Liver (tissue), 3 donors: ENCODE data around the gene CTNNBL1.

Experiments used
- EGR1 ChIP-seq, 2 donors: IDR thresholded peaks; 2 replicates each; pipeline ENCODE4 v1.6.1; 2016 to 2018; ENCODE audit warnings: antibody characterized with exemption in 2 of 2, low read depth in 2 of 2
- HNF4G ChIP-seq: IDR thresholded peaks from 2 replicates; pipeline ENCODE4 v1.6.1; 2016; ENCODE audit warnings: antibody characterized with exemption
- MAX ChIP-seq: IDR thresholded peaks from 2 replicates; pipeline ENCODE4 v1.6.1; 2016; ENCODE audit warnings: antibody characterized with exemption
- RAD21 ChIP-seq, 2 donors: IDR thresholded peaks; 2 replicates each; pipeline ENCODE4 v1.6.1; 2016; ENCODE audit warnings: antibody characterized with exemption in 2 of 2, mild to moderate bottlenecking in 2 of 2
- RXRA ChIP-seq, 2 donors: IDR thresholded peaks; 2 replicates each; pipeline ENCODE4 v1.6.1; 2017 to 2018; ENCODE audit warnings: antibody characterized with exemption in 2 of 2, mild to moderate bottlenecking in 1 of 2
- YY1 ChIP-seq: IDR thresholded peaks from 2 replicates; pipeline ENCODE4 v1.6.1; 2016; ENCODE audit warnings: antibody characterized with exemption, mild to moderate bottlenecking
- TF ChIP-seq, protein P1 (sequence below): fragments of 150-350 bp; IDR thresholded peaks from 2 replicates; pipeline ENCODE4 v1.5.1; 2017; ENCODE audit warnings: improper control_type of control experiment, low read depth, low read length; ENCODE audit not compliant: missing input control
- TF ChIP-seq, protein P2 (sequence below): IDR thresholded peaks from 2 replicates; pipeline ENCODE4 v1.6.1; 2016; ENCODE audit warnings: antibody characterized with exemption
- donor health status: healthy.
- donor health status: healthy.

GRCh38 chr20:37853823-37854375 is 160.1 kb downstream of the CTNNBL1 start:
- TF ChIP-seq, protein P1, sequence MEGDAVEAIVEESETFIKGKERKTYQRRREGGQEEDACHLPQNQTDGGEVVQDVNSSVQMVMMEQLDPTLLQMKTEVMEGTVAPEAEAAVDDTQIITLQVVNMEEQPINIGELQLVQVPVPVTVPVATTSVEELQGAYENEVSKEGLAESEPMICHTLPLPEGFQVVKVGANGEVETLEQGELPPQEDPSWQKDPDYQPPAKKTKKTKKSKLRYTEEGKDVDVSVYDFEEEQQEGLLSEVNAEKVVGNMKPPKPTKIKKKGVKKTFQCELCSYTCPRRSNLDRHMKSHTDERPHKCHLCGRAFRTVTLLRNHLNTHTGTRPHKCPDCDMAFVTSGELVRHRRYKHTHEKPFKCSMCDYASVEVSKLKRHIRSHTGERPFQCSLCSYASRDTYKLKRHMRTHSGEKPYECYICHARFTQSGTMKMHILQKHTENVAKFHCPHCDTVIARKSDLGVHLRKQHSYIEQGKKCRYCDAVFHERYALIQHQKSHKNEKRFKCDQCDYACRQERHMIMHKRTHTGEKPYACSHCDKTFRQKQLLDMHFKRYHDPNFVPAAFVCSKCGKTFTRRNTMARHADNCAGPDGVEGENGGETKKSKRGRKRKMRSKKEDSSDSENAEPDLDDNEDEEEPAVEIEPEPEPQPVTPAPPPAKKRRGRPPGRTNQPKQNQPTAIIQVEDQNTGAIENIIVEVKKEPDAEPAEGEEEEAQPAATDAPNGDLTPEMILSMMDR, result no peak
- TF ChIP-seq MAX (no peak), RXRA (IDR thresholded peaks at IDR 0.05) (no peak), EGR1 (IDR thresholded peaks at IDR 0.05; ENCODE audit: low read depth in 2 of 2) (no peak), HNF4G (no peak), YY1 (no peak), RAD21 (IDR thresholded peaks at IDR 0.05) (no peak)
- TF ChIP-seq, protein P2, sequence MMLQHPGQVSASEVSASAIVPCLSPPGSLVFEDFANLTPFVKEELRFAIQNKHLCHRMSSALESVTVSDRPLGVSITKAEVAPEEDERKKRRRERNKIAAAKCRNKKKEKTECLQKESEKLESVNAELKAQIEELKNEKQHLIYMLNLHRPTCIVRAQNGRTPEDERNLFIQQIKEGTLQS, result no peak
